GM21619 (cell line): Measurements from ENCODE around the gene TTLL4.
"Not testable (repeated sequence)": the region's sequence is repeated elsewhere in the genome, so short reads cannot be mapped to it uniquely, and the experiment has no call there.

Experiments used
- ATAC-seq: cut with Tn5 transposase; IDR thresholded peaks from one replicate; pipeline ENCODE4 v1.9.1; 2021; ENCODE audit not compliant: unreplicated experiment

TTLL4 gene

DNA sequence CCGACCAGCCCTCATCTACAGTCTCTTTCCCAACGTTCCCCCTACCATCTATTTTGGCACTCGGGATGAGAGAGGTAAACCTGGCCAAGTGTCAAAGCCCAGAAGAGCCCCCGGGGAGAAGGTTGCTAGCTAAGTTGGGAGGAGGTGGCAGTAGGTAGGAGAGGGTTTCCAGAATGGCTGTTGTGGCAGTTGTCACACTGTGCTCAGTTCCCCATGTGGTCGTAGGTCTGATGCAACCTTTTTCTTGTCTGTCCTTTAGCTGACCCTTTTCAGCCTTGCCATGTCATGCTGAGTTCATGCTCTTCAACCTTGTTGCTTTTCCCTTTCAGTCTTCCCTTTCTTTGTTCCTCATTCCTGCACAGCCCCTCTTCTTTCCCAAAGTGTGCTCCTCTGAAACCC is 34.5 kb downstream of the TTLL4 start:
- no peak for ATAC-seq

DNA sequence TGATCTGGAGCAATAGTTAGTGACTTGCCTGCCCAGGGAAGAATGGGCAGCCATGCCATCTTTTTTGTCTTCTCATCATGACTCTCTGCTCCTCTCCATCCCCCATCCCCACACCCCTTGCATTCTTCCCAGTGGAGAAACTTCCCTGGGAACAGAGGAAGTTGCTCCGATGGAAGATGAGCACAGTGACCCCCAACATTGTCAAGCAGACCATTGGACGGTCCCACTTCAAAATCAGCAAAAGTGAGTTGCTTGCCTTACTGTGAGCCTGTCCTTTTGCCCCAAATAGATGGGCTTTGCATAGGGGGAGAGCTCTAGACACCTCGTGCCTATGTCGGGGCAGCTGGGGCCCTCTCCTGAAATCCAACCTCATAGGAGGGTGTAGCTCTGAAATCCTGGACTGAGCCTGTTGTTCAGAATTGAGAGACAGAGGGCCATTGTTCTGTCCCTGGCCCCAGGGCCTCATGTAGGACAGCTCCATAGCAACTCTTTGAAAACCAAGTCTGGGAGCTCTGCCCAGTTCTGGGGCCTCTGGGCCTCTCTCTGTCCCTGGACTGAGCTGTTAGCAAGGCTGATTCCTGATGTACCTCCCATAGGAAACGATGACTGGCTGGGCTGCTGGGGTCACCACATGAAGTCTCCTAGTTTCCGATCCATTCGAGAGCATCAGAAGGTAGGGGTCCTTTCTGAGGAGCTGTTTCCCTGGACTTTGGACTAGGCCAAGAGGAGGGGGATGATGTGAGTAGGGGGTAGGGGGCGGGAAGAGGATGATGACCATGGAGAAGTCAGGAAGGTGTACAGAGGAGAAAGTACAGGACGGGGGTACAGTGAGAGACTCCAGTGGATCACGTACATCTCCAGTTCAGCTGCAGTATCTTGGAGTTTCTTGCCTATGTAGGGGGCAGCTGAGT is 35.2 kb downstream of the TTLL4 start:
- ATAC-seq = no peak

DNA sequence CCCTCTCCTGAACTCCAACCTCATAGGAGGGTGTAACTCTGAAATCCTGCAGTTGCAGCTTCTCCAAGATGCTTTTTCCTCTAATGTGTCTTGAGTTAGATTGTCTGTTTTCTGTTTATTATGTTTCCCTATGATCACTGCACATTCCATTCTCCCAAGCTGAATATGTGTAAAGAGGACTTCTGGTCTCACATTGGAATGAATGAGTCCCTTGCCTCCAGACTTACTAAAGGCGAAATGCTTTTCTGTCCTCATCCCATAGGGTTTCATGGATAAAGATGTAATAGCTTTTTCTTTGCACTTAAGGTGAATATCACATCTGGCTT is 35.8 kb downstream of the TTLL4 start:
- no peak for ATAC-seq

DNA sequence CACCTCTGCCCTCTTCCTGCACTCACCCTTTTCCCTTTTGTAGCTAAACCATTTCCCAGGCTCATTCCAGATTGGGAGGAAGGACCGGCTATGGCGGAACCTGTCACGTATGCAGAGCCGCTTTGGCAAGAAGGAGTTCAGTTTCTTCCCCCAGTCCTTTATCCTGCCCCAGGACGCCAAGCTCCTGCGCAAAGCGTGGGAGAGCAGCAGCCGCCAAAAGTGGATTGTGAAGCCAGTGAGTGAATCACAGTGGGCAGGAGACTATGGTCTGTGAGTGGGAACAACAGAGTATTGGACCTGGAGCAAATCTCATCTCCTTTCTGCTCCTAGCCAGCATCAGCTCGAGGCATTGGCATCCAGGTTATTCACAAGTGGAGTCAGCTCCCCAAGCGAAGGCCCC is 36.3 kb downstream of the TTLL4 start:
- no peak for ATAC-seq

DNA sequence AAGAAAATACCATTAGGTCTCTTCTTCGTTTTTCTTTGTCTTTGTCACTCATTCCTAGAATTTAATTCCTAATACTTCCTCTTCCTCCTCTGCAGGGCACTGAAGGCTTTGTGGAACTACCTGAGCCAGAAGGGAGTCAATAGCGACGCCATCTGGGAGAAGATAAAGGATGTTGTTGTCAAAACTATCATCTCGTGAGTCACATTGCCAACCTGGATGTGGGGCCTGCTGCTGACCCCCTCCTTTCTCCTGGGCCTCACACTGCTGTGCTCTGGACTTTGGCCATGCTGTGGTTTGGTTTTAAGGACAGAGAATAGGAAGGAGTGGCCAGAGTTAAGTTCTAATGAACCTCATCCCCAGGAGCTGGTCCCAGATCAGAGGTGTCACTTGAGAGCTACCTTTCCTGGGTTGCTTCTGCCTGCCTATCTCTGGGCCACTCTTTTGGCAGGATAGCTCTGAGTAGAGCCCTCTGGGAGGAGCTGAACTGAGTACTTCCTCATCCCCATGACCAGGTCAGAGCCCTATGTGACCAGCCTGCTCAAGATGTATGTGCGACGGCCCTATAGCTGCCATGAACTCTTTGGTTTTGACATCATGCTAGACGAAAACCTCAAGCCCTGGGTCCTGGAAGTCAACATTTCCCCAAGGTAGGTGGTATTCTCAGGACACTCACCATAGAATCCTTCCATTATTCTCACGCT is 38.3 kb downstream of the TTLL4 start:
- no peak for ATAC-seq

DNA sequence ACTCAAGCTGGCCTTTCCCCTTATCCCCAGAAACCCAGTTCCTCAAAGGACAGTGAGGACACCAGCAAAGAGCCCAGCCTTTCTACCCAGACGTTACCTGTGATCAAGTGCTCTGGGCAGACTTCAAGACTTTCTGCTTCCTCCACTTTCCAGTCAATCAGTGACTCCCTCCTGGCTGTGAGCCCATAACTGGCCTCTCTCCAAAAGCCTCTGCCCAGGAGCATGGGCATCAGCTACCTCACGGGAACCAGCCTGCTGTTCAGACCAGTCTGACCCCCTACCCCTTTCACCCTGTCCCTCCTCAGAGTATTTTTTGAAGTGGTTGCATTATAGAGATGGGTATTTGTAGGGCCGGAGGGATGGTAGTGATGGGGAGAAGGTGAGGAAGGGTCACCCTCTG is 43.6 kb downstream of the TTLL4 start:
- no peak for ATAC-seq

DNA sequence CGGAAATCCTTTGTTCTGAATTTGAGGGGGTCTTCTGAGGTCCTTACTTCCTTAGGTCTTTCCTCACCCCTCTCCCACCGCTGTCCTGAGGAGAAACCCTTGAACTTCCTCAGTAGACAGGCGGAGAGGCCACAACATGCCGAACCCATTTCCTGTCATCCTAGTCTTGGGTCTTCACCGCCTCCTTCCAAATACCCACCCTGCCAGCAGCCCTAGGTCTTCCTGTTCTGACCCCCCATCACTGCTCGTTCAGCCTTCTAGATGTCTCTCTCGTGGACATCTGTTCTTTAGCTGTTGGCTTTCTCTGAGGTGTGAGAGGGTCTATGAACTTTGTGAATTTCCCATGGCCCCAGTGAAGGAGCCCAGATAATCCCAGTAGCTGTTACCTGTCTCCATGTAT is 44.1 kb downstream of the TTLL4 start:
- no peak for ATAC-seq

DNA sequence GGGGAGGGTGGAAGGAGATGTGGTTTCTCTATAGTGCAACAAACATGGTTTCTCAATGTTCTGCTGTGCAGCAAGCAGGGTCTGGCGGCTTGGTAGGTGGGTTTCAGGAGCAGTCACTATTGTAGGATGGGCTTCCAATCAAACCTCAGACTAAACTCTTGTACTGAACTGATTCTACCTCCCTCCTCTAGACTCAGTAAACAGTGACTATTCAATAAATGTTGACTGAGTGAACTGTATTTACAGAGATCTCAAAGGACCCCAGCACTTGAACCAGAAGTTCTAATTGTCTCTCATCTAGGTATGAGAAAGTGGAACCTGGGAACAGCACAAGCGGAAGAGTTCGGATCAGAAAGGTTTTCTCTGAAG is 44.5 kb downstream of the TTLL4 start:
- no peak for ATAC-seq

DNA sequence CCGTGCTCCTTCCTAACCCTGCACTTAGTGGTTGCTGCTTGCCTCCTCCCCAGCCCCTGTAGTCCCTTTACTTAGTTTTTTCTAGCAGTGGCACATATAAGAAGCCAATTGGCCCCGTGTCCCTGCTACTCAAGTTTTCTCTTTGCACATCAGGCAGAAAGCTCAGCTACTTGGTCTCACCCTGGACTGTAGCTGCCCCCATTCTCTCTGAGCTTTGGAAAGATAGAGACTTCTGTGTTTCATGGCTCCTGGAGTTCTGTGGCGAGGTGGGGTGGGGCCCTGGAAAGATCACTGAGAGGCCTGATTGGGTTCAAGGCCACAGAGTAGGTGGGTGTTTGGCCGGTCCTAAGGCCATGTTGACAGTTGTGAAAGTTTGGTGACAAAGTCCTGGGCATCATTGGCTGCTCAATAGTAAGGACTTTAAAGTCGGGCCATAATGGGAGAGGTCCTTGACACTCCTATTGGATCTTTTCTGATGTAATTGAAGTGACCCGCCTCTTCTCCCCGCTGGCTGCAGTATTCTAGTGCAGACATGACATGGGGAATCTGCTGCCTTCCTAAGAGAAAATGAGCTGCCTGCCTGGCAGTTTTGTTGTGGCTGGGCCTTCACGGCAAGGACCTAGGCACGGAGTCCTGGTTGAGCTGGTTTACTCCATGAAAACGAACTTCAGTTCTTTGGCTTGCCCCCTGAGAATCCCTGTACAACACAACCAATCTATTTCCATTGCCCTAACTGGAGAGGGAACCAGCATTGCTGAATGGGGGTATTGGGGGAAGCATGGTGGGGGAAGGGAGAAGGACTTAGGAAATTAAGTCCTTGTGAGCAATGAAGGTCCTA is 45.2 kb downstream of the TTLL4 start:
- ATAC-seq = no peak

DNA sequence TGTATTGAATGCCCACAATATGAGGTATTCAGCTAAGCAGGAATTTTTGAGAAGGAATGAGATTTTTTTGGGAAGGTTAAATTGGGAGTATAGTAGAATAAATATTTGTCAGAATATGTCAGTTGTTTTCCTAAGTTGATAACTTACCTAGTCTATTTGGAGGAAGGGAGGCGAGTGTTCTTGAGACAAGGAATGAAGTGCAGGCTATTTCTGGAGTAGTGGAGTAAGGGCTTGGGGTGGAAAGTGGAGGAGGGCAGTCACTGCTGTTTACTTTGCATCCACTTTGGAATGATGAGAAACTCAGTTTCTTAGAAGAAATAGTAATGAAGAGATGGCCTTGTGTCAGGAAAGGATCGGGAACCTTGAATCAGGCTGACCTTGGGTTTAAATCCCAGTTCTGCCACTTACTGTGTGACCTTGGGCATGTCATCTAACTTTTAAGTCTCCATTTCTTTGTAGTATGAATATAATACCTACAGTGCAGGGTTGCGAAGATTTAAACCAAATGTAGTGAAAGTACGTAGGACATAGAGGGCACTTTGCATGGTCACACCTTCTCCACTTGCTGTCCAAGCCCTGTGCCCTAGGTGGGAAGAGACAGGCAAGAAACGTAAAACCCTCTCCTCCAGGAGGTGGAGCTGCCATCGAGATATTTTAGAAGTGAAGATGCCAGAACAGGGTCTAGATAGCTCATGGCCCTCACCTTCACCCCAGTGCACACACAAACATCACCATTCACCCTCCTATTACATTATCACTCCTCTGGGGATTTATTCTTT is 46.2 kb downstream of the TTLL4 start:
- ATAC-seq = no peak

DNA sequence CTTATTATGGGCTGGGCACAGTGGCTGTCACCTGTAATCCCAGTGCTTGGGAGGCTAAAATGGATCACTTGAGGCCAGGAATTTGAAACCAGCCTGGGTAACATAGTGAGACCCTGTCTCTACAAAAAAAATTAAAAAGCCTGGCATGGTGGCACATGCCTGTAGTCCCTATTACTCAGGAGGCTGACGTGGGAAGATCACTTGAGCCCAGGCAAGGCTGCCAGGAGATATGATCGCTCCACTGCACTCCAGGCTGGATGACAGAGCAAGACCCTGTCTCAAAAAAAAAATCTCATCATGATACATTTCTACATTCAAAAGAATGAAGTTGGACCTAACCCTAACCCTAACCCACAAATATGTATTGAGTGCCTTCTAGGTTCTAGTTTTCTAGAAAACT is 51.2 kb downstream of the TTLL4 start:
- ATAC-seq = no peak

DNA sequence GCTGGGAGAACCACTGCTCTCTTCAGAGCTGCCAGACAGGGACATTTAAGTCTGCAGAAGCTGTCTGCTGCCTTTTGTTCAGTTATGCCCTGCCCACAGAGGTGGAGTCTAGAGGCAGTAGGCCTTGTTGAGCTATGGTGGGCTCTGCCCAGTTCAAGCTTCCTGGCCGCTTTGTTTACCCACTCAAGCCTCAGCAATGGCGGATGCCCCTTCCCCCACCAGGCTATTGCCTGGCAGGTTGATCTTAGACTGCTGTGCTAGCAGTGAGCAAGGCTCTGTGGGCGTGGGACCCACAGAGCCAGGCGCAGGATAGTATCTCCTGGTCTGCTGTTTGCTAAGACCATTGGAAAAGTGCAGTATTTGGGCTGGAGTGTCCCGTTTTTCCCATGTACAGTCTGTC is 62.1 kb downstream of the TTLL4 start:
- not testable (repeated sequence) for ATAC-seq

DNA sequence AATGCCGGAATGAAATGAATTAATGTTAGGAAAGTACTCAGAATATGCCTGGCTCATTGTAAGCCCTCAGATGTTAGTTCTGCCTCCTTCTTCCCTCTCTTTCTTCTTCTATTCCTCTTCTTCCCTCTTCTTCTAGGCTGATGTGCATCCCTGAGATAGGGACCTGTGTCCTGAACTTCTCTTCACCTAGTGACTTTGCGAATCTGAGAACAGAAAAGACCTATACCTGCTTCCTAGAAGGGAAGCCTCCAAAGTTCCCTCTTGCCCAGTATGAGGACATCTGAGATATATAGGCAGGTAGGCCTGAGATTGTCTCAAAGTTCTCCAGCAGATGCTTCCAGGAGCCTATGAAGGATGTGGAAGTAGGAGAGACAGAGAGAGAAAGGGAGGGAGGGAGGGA is 63.2 kb downstream of the TTLL4 start:
- no peak for ATAC-seq

DNA sequence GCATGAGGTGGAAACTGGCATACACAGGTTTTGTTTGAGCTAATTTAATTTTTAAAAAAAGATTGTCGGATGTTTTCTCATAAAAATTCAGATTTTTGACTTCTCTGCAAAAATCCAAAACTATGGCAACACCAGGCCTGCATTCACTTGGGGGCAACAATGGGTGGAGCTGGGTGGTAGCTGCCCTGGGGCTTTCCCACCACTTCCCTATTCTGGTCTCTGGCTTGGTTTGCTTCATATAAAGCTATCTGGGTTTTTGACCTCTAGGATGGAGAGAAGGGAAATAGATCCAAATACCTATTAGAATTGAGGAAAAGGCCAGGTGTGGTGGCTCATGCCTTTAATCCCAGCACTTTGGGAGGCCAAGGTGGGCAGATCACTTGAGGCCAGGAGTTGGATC is 65.9 kb downstream of the TTLL4 start:
- ATAC-seq = no peak

DNA sequence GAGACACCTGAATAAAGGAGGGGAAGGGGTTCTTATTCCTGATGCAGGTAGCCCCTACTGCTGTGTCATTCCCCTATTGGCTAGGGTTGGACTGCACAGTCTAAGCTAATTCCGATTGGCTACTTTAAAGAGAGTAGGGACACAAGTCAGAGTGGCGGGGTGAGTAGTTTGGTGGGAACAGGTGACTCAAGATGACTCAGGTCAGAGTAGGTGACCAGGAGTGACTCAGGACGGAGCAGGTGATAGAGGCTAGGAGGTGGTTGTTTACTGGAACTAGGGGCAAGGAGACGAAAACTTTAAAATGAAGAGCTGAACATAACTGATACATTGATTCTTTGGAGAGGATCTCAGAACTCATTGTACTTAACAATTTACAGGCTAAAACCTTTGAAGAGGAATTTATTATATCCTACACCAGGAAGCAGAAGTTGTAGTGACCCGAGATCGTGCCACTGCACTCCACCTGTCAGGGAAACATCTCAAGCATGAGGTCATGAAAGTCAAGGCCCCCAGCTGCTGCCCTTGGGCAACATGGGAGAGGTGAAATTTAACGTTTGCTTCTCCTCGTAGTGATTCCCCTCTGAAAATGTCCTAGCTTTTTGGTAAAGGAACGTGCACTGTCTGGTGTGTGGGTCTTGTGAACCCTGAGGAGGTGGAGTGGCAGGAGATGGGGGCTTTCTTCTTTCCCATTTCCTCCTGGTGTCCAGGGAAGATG is 66.8 kb downstream of the TTLL4 start:
- ATAC-seq = no peak

DNA sequence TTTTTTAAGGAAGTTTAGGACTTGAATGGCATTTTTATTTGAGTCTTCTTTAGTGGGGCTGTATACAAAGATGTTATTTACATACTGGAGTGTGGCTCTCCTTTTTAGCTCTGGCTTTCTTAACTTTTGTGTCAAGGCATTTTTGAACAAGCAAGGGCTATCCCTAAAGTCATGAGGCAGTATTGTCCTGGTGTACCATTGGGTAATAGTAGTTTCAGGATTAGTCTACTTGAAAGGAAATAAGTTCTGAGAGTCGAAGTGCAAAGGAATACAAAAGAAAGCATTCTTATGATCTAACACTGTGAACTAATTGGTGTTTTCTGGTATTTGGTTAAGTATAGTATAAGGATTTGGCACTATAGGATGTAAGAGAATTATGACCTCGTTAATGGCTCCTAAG is 69.4 kb downstream of the TTLL4 start:
- ATAC-seq = no peak

DNA sequence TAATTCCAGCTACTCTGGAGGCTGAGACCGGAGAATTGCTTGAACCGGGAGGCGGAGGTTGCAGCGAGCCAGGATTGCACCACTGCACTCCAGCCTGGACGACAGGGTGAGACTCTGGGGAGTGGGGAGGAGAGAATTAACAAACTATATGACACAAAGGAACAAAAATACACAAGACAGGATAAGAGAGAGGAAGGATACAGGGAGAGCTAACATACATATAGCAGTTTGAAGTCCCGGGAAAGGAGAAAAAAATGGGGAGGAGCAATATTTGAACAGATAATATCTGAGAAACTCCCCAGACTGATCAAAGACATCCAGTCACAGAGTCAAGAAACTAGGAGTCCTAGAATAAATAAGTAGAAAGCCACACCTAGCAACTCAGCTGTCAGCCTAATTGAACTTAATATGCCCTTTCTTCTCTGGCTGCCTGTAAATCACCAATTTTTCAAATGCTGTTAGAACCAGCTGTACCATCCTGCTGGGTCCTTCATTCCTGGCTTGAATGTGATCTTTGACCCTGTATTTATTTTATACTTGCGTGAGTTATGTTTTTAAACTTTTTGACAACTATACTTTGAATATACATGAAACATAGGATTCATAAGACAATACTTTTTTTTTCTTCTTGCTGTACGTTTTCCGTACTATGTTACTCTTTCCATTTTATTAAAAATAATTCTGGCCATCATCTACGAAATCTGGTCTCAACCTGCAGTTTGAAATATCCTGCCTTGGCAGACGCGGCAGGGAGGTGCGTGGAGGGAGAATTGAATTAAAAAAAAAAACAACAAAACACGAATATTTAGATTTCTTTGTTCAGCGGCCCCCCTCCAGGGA is 70.4 kb downstream of the TTLL4 start:
- ATAC-seq = no peak

DNA sequence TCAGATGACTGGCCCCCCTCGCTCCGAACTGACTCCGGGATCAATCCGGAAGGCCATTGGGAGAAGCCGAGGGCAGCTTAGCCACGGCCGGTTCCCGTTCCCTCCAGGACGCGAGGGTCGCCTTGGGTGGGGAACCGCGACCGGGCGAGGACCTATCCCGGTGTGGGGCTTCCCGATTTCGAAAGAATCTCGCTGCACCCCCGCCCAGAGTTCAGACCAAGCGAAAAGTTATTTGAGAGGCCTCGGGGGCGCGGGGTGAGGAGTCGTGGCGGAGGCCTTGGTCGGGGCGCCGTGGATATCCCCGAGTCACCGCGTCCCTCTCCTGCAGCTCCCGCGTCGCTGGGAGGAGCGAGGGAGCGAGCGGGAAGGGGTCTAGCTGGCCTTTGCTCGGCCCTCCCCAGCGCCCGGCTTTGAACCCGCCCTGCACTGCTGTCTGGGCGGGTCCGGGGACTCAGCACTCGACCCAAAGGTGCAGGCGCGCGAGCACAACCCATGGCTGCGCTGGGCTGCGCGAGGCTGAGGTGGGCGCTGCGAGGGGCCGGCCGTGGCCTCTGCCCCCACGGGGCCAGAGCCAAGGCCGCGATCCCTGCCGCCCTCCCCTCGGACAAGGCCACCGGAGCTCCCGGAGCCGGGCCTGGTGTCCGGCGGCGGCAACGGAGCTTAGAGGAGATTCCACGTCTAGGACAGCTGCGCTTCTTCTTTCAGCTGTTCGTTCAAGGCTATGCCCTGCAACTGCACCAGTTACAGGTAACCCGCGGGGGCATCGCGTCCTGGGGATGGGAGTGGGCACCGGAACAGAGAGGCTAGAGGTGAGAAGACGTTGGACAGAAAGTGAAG is 71.3 kb downstream of the TTLL4 start, which contains the start of gene CYP27A1:
Gene CYP27A1, plus strand, starts transcription at position 457 of the 837 bp plus-strand sequence. Its CDS starts 36 bp downstream, at position 493.
- ATAC-seq = no peak

DNA sequence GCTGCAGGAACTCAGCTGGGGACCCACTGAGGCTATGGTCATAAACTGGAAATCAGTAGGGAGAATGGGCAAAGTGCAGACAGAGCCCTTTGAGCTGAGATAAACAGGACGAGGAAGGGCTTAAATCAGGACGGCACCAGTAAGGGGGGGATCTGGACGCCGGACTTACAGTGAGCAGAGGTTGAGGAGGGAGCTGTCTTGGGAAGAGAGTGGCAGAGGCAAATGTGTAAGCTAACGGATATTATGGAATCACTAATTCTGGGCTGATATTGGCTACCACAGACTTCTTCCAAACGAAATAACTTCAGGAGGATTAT is 71.9 kb downstream of the TTLL4 start:
- no peak for ATAC-seq
